Tibial nerve (tissue), 4 donors: ENCODE results near the gene ETDB.
"Not testable (repeated sequence)": the region's sequence is repeated elsewhere in the genome, so short reads cannot be mapped to it uniquely, and the experiment has no call there.

Experiments used
- EP300 ChIP-seq, 2 donors: sonication (generic); formaldehyde crosslinking; IDR thresholded peaks; one replicate each; pipeline ENCODE4 v1.6.1; 2017; ENCODE audit warnings: antibody characterized with exemption in 2 of 2, mild to moderate bottlenecking in 1 of 2
- TF ChIP-seq, protein P1 (sequence below), 5 experiments: fragments of 200-600 bp in 3 of 5; fragments of 450-650 bp in 2 of 5; sonication (generic) in 3 of 5; IDR thresholded peaks; one replicate each; pipeline ENCODE4 v1.5.1; 2016 to 2019; ENCODE audit warnings: antibody characterized with exemption in 5 of 5, mild to moderate bottlenecking in 3 of 5, moderate library complexity in 2 of 5

DNA sequence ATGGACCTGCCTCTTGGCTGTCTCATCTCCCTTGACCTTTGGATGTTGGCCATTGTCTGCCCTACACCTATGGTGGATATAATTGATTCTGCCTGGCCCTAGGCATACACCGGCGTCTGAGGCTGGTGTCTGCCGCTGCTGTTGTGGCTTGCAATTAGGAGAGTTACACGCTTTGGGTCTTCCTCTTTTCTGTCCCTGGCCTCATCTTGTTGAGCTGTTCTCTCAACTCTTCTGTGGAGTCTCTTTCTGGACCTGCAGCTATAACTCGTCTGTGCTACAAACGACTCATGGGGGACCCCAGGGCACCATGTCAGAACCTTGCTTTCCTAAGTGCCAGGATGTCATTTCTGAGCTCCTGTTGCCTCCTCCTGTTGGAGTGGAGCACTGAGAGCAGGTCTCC is 5.8 kb upstream of the ETDB start:
- TF ChIP-seq, protein P1, sequence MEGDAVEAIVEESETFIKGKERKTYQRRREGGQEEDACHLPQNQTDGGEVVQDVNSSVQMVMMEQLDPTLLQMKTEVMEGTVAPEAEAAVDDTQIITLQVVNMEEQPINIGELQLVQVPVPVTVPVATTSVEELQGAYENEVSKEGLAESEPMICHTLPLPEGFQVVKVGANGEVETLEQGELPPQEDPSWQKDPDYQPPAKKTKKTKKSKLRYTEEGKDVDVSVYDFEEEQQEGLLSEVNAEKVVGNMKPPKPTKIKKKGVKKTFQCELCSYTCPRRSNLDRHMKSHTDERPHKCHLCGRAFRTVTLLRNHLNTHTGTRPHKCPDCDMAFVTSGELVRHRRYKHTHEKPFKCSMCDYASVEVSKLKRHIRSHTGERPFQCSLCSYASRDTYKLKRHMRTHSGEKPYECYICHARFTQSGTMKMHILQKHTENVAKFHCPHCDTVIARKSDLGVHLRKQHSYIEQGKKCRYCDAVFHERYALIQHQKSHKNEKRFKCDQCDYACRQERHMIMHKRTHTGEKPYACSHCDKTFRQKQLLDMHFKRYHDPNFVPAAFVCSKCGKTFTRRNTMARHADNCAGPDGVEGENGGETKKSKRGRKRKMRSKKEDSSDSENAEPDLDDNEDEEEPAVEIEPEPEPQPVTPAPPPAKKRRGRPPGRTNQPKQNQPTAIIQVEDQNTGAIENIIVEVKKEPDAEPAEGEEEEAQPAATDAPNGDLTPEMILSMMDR (IDR thresholded peaks at IDR 0.05), result not testable (repeated sequence)
- not testable (repeated sequence) for TF ChIP-seq EP300 (IDR thresholded peaks at IDR 0.05)
